ENCODE results near the gene WDR26.
"Not testable (repeated sequence)": the region's sequence is repeated elsewhere in the genome, so short reads cannot be mapped to it uniquely, and the experiment has no call there.

Gene WDR26

DNA sequence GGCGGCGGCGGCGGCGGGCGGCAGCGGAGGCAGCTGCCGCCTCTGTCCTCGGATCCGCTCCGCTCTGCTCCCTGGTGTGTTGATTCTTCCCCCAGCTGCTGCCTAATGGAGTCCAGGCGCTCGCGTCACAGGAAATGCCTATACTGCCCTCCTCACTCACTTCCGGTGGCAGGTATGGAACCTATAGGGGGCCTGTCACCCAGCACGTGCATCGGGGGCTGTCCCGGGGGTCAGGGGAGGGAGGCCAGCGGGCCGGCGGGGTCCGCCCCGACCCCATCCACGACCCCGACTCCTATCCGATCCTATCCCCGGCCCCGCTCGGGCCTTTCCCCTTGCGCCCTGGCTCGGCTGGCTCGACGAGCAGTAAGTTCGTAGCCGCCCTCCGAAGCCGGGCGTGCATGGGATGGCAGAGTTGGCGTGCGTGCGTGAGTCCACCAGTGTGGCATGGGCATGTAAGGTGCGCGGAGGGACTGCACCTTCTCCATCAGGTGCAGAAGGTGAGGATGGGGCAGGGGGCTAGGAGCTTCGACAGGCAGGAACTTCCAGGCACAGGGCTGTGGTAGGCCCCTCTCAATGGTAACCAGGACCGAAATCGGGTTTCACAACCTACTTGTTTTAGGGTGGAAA, at the start of gene WDR26:
TSS of gene WDR26 (minus strand) at position 107 of the 627 bp plus-strand sequence.
- peak; percentile 77 for DNase-seq

- not testable (repeated sequence) for DNase-seq
These were observed 48.6 kb upstream of the WDR26 start for GRCh38 chr1:224483206-224483605.

DNA sequence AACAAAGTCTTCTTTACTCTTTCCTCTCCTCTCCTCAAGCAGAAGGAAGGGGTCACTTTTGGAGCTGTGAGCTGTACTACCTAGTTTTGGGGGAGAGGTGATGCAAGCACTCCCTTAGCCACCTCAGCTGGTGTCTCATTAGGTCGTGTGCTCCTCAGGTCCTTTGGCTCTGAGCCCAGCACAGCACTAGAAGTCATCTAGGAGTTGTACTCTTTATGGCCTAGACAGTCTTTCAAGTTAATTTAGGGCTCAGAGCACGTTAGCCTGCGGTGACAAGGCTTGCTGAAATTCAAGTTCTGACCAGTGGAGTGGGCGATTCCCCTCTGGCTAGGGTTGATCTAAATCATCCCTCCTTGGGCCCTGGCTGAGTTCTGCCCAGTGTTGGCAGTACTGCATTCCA, 48.0 kb upstream of the WDR26 start:
- DNase-seq: no peak

DNA sequence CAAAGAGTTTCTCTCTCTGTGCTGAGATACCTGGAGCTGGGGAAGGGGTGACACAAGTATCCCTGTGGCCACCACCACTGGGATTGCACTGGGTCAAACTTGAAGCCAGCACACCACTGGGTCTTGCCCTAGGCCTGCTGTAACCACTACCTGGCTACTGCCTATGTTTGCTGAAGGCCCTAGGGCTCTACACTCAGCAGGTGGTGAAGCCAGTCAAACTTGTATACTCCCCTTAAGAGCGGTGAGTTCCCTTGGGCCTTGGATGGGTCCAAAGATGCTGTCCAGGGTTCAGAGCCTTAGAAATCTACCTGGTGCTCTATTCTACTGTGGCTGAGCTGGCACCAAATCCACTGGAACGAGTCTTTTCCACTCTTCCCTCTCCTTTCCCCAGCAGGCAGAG, 47.0 kb upstream of the WDR26 start:
- no peak for DNase-seq

DNA sequence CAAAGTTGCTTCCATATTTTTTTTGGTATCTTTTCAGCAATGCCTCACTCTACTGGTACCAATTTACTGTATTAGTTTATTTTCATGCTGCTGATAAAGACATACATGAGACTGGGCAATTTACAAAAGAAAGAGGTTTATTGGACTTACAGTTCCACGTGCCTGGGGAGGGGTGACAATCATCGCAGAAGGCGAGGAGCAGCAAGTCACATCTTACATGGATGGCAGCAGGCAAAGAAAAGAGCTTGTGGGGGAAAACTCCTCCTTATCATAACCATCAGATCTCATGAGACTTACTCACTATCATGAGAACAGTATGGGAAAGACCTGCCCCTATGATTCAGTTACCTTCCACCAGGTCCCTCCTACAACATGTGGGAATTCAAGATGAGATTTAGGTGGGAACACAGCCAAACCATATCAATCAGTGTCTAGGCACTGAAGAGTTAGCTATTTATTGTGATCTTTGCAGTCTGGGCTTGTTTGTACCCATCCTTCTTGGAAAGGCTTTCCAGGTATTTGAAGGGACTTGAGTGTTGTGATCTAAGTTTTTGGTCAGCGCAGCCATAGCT, 46.4 kb upstream of the WDR26 start:
- not testable (repeated sequence) for DNase-seq

- DNase-seq: not testable (repeated sequence)
These were observed 45.6 kb upstream of the WDR26 start for GRCh38 chr1:224480200-224480599.

- no peak for DNase-seq
These were observed 38.2 kb upstream of the WDR26 start for GRCh38 chr1:224472806-224473205.

DNA sequence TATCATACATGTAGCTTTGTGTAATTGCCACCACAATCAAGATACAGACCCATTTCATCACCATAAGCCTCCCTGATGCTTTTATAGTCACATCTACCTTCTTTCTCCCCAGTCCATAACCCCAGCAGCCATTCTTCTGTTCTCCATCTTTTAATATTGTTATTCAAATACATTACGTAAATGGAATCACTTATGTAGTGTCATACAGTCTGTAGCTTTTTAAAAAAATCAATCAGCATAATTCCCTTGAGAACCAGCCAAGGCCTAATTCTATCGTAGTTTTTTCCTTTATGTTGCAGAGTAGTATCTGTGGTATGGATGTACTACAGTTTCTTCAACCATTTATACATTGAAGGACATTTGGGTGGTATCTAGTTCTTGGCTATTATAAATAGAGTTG, 31.6 kb upstream of the WDR26 start:
- no peak for DNase-seq

- DNase-seq: no peak
These were observed 25.4 kb upstream of the WDR26 start for GRCh38 chr1:224459966-224460365.

DNA sequence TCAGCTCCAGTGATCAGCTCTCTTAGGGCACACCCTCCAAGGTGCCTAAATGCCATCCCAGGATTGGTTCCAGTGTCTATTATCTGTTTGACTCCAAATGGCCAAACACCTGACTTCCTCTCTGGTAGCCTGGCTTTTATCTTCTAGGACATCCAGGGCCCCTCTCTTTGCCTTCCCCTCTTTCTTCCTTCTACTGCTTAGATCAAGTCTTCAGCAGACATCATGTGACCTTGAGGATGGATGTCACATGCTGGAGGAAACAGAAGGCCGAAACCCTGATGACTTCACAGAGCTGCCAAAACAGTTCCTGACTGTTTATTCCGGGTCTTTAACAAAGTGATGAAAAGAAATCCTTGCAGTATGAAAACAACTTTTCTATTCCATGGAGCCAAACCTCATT, 24.4 kb upstream of the WDR26 start:
- no peak for DNase-seq

DNA sequence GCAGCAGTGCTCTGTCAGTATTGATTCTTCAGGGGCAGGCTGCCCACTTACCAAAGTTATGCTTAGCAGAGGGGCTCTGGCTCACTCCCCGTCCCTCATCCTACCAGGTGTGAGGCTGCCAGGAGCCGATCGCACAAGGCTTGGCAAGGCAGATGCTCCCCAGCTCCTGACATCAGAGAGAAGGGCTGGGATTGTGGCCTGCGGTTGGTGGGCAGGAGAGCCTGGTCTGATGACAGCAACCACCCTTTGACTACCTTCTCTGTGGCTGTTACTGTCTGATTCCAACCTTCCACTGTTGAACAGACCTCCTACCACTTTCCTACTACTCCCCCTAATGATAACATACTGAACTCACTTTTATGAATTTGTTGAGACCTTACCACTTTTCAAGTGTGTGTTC, 23.7 kb upstream of the WDR26 start:
- no peak for DNase-seq

DNA sequence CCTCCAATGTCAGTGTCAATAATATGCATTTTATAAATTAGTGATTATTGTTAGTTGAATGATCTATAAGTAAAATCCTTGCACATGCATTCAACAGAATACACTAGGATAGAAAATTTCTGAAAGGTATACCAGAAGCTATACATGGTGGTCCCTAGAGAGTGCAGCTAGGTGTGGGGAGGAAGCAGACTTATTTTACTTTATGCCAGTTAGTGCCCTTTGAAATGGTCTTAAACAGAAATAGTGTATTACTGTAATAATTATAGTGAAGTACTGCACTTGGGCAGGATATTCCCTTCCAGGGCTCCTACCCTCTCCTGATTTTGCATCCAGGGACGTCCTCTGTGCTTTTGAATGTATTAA, 23.2 kb upstream of the WDR26 start:
- DNase-seq: no peak

GRCh38 chr1:224456637-224456953, 22.0 kb upstream of the WDR26 start:
- DNase-seq: no peak

DNA sequence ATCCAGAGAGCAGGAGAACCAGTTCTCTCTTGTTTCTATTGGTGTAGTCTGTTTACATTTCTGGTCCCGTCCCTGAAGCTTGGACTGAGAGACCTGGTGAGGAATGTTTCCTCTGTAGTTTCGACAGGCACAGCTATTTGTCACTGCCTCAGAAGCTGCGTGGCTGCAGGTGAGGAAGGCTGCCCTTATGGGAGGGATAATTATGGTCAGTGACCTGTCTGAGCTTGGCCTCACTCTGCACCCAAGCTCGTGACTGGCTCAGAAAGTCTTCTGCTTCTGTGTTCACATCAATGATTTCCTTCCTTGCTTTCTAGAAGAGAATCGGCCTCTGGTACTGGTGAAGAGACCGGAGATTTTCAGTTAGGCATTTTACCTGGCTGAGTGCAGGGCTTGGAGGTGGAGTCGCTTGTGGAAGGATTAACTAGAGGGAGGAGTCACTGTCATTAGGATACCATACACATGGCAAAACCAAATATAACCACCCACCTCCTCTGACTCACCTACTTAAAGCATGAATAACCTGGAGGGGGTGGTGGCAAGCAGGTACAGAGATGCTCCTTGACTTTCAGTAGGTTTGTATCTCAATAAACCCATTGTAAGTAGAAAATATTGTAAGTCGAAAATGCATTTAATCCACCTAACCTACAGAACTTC, 19.9 kb upstream of the WDR26 start:
- no peak for DNase-seq

DNA sequence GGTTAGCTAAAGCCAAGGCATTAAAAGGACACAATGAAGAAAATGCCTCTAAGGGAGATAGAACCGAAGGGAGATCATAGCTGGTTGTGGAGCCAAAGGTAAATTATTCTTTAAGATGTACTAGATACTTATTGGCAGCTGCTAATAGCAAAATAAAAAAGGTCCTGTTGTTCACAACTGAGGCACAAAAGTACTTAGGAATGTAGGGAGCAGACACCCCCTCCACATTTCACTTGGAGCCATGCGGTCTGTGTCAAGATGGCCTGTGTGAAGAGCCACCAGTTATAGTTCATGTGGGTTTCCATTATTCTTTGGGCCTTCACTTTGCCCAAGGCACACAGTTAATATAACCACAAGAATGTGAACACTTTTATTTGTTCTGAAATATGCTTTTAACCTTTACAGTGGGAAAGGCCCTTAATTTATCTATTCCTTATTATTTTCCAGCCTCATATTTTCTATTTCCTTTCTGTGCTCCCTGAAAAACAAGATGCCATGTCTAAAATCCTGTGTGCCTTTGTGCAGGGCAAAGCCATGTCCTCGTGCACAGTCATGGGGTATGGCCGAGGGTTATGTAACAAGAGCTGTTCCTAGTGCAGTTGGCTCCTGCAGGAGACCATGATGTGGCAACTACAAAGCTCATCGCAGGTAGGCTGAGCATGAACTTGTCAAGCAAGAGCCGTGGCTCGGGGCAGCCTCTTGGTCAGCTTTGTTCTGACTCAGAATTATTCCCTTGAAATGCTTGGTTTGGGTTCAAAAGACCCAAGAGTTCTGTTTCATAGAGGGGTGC, 16.2 kb upstream of the WDR26 start:
- no peak for DNase-seq

DNA sequence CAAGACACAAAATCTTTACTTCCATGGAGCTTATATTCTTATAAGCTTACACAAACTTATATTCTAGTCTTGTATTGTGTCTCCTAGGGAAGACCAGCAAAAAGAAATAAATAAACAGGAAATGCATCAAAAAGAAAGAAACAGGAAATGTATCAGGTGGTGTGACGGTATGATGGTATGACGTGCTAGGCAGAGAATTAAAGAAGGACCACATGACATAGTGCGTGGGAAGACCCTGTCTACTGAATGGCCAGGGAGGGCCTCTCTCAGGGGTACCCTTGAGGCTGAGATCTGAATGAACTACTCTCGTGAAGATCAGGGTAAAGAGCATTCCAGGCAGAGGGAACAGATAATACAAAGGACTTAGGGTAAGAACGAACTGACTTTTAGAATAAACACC, 15.6 kb upstream of the WDR26 start:
- DNase-seq: no peak

DNA sequence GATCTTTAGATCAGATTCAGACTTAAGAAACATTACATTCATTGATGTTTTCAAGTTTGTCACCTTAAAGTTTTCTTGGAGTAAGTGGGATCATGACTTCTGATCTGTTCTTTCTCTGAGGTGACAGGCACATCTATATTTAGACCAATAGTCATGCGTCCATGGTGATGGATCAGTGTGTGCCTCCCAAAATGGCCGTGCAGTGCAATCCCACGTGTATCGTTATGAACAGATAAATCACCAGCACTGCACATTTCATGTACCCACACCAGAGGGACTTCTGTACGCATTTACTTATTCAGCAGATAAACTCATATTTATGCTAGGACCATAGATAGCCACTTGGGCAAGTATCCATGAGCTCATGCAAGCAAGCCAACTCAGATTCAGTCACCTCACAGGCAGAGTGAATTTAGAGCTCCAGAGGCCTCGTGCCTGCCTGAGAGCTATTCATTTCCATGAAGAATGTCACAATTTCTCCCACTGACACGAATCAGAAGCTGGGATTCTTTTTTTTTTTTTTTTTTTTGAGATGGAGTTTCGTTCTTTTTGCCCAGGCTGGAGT, 13.9 kb upstream of the WDR26 start:
- DNase-seq: no peak

DNA sequence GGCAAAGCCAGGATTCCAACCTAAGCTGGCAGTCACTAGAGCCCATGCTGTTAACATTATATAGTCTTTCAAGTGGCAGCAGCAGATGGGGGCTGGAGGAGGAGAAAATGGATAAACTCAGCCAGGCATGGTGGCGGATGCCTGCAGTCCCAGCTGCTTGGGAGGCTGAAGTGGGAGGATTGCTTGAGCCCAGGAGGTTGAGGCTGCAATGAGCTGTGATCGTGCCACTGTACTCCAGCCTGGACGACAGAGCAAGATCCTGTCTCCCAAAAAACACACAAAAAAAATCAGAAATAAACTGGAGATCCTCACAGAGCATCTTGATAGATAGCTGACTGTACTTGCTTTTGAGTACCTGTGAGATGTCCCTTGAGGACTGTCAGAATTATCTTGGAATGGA, 13.4 kb upstream of the WDR26 start:
- no peak for DNase-seq

DNA sequence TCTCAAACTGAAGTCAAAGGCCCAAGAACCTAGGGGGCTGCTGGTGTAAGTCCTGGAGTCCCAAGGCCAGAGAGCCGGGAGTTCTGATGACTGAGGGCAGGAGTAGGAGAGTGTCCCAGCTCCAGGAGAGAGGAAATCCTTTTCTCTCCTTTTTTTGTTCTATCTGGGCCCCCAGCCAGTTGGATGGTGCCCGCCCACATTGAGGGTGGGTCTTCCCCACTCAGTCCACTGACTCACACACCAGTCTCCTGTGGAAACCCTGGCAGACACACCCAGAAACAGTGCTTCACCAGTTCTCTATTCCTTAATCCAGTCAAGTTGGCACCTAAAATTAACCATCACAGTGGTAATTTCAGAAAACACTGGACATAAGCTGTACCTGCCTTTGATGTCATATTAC, 12.7 kb upstream of the WDR26 start:
- no peak for DNase-seq

DNA sequence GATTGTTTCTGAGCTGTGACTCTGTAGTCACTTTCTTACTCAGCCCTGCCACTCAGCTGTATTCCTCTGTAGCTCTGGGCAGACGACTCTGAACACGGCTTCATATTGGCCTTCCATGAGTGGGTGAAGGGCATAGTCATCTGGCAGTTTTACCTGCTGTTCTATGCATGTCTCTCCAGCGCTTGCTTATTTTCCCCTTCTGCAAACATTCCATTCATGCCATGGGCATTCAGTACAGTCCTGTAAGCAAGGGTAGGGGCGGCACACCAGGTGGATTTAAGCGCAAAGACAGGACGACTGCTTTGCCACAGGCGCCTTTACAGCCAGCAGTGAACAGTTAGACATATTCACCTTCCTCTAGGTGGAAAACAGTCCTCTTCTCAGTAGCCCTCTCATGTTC, 4.4 kb upstream of the WDR26 start:
- no peak for DNase-seq

- DNase-seq: no peak
These were observed 1.4 kb upstream of the WDR26 start for GRCh38 chr1:224435999-224436398.

GRCh38 chr1:224435318-224435763, 744 bp upstream of the WDR26 start:
- peak; percentile 5 for DNase-seq
